GF-D8 (cell line): ENCODE data around the gene PAFAH2.
A peak's percentile ranks its signal among the peaks of the same experiment; 100 is the strongest.
"Not testable (repeated sequence)": the region's sequence is repeated elsewhere in the genome, so short reads cannot be mapped to it uniquely, and the experiment has no call there.

Experiments
- DNase-seq: peaks from one replicate; lab custom pipeline; 2025; lab: John Stamatoyannopoulos, UW

PAFAH2 gene

GRCh38 chr1:25985171-25985570 lies 12.7 kb downstream of the PAFAH2 start:
- DNase-seq: no peak

GRCh38 chr1:25979210-25979609 lies 18.7 kb downstream of the PAFAH2 start:
- DNase-seq: no peak

GRCh38 chr1:25978403-25978802 lies 19.5 kb downstream of the PAFAH2 start:
- DNase-seq: no peak

DNA sequence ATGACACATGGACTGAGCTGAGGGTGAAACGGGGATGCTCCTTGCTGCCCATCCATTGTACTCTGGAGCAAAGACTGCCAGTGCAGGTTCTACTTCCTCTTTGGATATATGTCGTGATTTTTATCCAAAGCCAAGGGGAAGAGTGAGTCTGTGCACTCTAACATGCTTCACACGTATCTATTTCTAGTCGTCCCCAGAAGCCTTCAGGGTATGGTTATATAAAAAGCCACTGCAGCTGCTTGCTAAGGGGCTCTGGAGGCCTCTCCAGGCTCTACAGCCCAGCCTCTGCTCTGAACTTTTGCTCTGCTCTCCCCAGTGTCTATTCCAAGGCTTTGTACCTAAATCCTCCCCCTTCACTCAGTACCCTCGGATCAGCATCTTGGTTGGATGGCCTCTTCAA lies 20.1 kb downstream of the PAFAH2 start:
- DNase-seq: no peak

- DNase-seq: no peak
These were observed 24.1 kb downstream of the PAFAH2 start for GRCh38 chr1:25973610-25974321.

DNA sequence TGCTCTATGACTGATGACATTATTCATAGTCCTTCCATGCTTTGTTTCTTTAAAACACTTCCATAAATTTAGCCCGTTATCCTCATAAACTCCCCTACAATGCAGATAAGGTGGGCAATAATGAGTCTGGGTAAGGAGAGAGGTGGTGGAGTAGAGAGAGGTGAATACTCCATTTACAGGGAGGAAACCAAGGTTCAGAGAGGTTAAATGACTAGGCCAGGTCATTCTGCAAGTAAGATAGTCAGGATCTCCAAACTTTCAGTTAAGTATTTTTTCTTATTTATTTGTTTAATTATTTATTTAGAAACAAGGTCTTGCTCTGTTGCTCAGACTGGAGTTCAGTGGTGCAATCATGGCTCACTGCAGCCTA lies 26.1 kb downstream of the PAFAH2 start:
- DNase-seq: no peak

- peak; percentile 82 for DNase-seq
These were observed 26.6 kb downstream of the PAFAH2 start for GRCh38 chr1:25971066-25971810.

GRCh38 chr1:25967308-25967707 lies 30.6 kb downstream of the PAFAH2 start:
- no peak for DNase-seq

- DNase-seq: no peak
These were observed 38.3 kb downstream of the PAFAH2 start for GRCh38 chr1:25959611-25960010.

GRCh38 chr1:25958465-25958864 lies 39.4 kb downstream of the PAFAH2 start:
- no peak for DNase-seq

- DNase-seq: no peak
These were observed 42.3 kb downstream of the PAFAH2 start for GRCh38 chr1:25955553-25955952.

GRCh38 chr1:25954282-25954938 lies 43.5 kb downstream of the PAFAH2 start:
- DNase-seq: no peak

DNA sequence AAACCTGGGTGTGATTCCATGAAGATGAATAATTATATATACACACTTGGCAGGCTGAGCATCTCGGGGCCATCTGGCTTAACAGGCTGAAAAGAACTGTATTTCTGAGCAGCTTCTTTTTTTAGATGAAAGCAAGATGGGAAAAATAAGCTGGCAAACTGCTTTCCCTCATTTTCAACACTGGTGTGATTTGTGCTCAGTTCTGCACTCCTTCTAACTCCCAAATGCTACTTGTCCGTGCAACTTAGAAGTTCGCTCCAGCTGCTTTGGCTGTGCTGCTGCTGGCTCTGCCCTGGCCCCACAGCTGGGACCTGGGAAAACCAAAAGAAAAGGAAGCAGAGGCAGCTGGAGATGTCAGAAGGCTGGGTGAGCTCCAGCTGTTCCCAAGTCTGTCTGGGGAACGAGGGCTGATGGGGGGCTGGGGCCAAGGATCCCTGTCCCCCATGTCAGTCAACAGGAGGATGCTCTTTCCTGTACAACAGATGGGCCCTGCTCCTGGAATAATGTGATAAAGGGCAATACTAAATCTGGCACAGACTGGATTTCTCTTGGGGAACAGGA lies 44.9 kb downstream of the PAFAH2 start:
- DNase-seq: no peak

GRCh38 chr1:25948641-25949040 lies 49.2 kb downstream of the PAFAH2 start:
- DNase-seq: no peak

GRCh38 chr1:25947027-25947426 lies 50.8 kb downstream of the PAFAH2 start:
- no peak for DNase-seq

DNA sequence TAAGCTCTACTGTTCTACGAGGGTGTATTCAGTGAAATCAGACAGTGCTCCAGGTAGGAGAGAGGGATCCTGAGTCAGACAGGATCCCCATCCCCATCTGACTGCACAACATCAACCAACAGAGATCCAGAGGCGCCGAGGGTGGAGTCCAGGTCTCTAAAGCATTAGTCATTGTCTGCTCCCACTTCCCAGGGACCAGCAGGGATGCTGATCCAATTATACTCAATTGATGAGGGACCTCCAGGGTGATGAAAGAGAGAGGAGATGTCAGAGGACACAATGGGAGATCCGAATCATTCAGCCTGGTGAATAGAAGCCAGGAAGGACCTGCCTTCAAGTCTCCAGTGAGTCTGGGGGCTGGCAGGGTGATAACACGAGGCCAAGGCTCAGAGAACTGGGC lies 52.1 kb downstream of the PAFAH2 start:
- no peak for DNase-seq

- DNase-seq: no peak
These were observed 52.9 kb downstream of the PAFAH2 start for GRCh38 chr1:25944986-25945385.

GRCh38 chr1:25943511-25943910 lies 54.4 kb downstream of the PAFAH2 start:
- not testable (repeated sequence) for DNase-seq

DNA sequence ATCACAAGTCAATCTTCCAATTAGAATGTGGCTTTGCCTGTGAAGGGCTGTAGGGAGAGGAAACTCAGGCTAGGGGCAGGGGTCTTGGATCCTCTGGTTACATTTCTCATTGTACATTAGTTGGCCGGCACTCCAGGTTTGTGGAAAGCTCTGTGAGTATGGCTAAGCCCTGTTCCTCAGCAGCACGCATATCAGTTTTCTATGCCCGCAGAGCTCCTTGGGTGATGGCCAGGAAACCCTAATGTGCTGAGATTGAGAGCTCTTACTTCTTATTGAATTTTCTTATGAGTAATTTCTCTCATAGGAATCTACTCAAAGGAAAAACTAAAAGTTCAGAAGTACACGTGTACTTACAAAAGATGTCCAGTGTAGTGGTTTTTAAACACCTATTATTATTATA lies 60.9 kb downstream of the PAFAH2 start:
- DNase-seq: no peak

GRCh38 chr1:25933479-25934365 lies 64.1 kb downstream of the PAFAH2 start:
- DNase-seq: no peak

GRCh38 chr1:25932811-25933400 lies 65.0 kb downstream of the PAFAH2 start:
- DNase-seq: not testable (repeated sequence)
